GM18498 (cell line): ENCODE measurements around the gene LAMA1.
"Not testable (repeated sequence)": the region's sequence is repeated elsewhere in the genome, so short reads cannot be mapped to it uniquely, and the experiment has no call there.

Source experiments
- ATAC-seq: cut with Tn5 transposase; IDR thresholded peaks from one replicate; pipeline ENCODE4 v1.9.1; 2021; ENCODE audit warnings: mild to moderate bottlenecking, moderate library complexity; ENCODE audit not compliant: unreplicated experiment

The LAMA1 gene

GRCh38 chr18:6954501-6954900 is 163.1 kb downstream of the LAMA1 start:
- no peak for ATAC-seq

- ATAC-seq = no peak
Observed at GRCh38 chr18:6951336-6952090, 166.1 kb downstream of the LAMA1 start.

- no peak for ATAC-seq
Observed at GRCh38 chr18:6950641-6951040, 167.0 kb downstream of the LAMA1 start.

GRCh38 chr18:6949800-6950586 is 167.6 kb downstream of the LAMA1 start:
- no peak for ATAC-seq

GRCh38 chr18:6948281-6949055 is 169.1 kb downstream of the LAMA1 start:
- no peak for ATAC-seq

GRCh38 chr18:6947338-6948030 is 170.1 kb downstream of the LAMA1 start:
- ATAC-seq = no peak

- no peak for ATAC-seq
Observed at GRCh38 chr18:6943143-6943542, 174.5 kb downstream of the LAMA1 start.

- no peak for ATAC-seq
Observed at GRCh38 chr18:6942742-6943141, 174.9 kb downstream of the LAMA1 start.

GRCh38 chr18:6941996-6942395 is 175.6 kb downstream of the LAMA1 start:
- no peak for ATAC-seq

GRCh38 chr18:6940451-6940850 is 177.1 kb downstream of the LAMA1 start:
- ATAC-seq = no peak

GRCh38 chr18:6939972-6940371 is 177.6 kb downstream of the LAMA1 start:
- no peak for ATAC-seq

GRCh38 chr18:6938403-6938802 is 179.2 kb downstream of the LAMA1 start:
- not testable (repeated sequence) for ATAC-seq

GRCh38 chr18:6938003-6938402 is 179.6 kb downstream of the LAMA1 start:
- no peak for ATAC-seq

- ATAC-seq = no peak
Observed at GRCh38 chr18:6934859-6935258, 182.7 kb downstream of the LAMA1 start.

GRCh38 chr18:6929370-6930102 is 188.1 kb downstream of the LAMA1 start:
- no peak for ATAC-seq

GRCh38 chr18:6928359-6928758 is 189.2 kb downstream of the LAMA1 start:
- no peak for ATAC-seq

GRCh38 chr18:6927153-6927552 is 190.4 kb downstream of the LAMA1 start:
- ATAC-seq = no peak

GRCh38 chr18:6923220-6923619 is 194.4 kb downstream of the LAMA1 start:
- no peak for ATAC-seq

GRCh38 chr18:6921571-6921970 is 196.0 kb downstream of the LAMA1 start:
- ATAC-seq = no peak
